Stimulated activated naive B cell treated with anti-CD40 and anti-IgM and Interleukin-4, amounts not matched to agents 10 μg/mL and 1 μg/mL and 100 μg/mL, for 72 hours (primary cell): ENCODE measurements around the gene SMTN.
A peak's percentile ranks its signal among the peaks of the same experiment; 100 is the strongest.

Source experiments
- ATAC-seq, 2 donors: fragments of 150-1000 bp; cut with Tn5 transposase; replicated peaks; 2 replicates each; pipeline ENCODE4 v1.10.0; 2021; ENCODE audit warnings: moderate library complexity in 1 of 2
- DNase-seq: peaks from one replicate; pipeline ENCODE4 v3.0.0; 2021
- H3K27ac Mint-ChIP-seq: one replicate; pipeline ENCODE4 v1.8.0; 2022; ENCODE audit warnings: mild to moderate bottlenecking, mixed read lengths
- H3K27me3 Mint-ChIP-seq, 2 donors: one replicate each; pipeline ENCODE4 v1.8.0; 2022; ENCODE audit warnings: mixed read lengths in 2 of 2
- H3K36me3 Mint-ChIP-seq, 2 donors: one replicate each; pipeline ENCODE4 v1.8.0; 2022; ENCODE audit warnings: mixed read lengths in 2 of 2, mild to moderate bottlenecking in 1 of 2
- H3K4me1 Mint-ChIP-seq, 2 donors: one replicate each; pipeline ENCODE4 v1.8.0; 2022; ENCODE audit warnings: mixed read lengths in 2 of 2, mild to moderate bottlenecking in 1 of 2
- H3K4me3 Mint-ChIP-seq, 2 donors: one replicate each; pipeline ENCODE4 v1.8.0; 2022; ENCODE audit warnings: mild to moderate bottlenecking in 2 of 2, mixed read lengths in 2 of 2, moderate library complexity in 1 of 2
- H3K9me3 Mint-ChIP-seq, 2 donors: one replicate each; pipeline ENCODE4 v1.8.0; 2022; ENCODE audit warnings: mixed read lengths in 2 of 2, mild to moderate bottlenecking in 1 of 2

SMTN gene

DNA sequence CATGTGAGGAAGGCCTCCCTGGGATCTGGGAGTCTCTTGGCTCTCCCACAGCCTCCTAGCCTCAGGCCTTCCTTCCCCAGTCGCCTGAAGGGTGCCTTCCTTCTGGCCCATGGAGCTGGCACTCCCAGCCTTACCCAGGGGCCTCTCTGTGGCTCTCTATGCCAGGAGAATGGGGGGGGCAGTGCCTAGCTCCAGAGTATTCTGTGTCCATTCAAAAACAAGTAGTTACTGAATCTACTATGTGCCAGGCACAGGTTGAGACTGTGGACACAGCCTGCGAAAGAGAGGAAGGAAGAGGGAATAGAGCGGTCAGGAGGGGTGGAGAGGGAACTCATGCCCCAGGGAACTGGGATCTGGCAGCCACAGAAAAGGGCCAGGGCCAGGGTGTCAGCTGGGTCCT is 61.9 kb downstream of the SMTN start:
- ATAC-seq (no peak), DNase-seq (no peak)
- Mint-ChIP-seq H3K4me3 (no peak overlapping the region), H3K27me3 (peaks cover 26 to 32% of the 10 kb centered on the region in 2 donors), H3K4me1 (no peaks in the 10 kb centered on the region), H3K36me3 (peaks cover 0 to 3% of the 10 kb centered on the region in 2 donors), H3K27ac (no peak overlapping the region), H3K9me3 (peaks cover 0 to 7% of the 10 kb centered on the region in 2 donors)

- no peaks in the 10 kb centered on the region for H3K4me1 Mint-ChIP-seq
- no peak for DNase-seq
These were observed 62.4 kb downstream of the SMTN start for GRCh38 chr22:31143537-31143936.

GRCh38 chr22:31144223-31144622 is 63.1 kb downstream of the SMTN start:
- H3K27me3 Mint-ChIP-seq: peaks cover 26 to 28% of the 10 kb centered on the region in 2 donors
- H3K9me3 Mint-ChIP-seq: peaks cover 0 to 7% of the 10 kb centered on the region in 2 donors
- H3K27ac Mint-ChIP-seq: no peak overlapping the region
- no peak for ATAC-seq
- DNase-seq: no peak
- H3K4me3 Mint-ChIP-seq: no peak overlapping the region
- H3K4me1 Mint-ChIP-seq: peaks cover 0 to 1% of the 10 kb centered on the region in 2 donors
- H3K36me3 Mint-ChIP-seq: peaks cover 0 to 3% of the 10 kb centered on the region in 2 donors

More at GRCh38 chr22:31143537-31143936, 62.4 kb downstream of the SMTN start:
- H3K4me3 Mint-ChIP-seq: no peak overlapping the region
- no peak overlapping the region for H3K27ac Mint-ChIP-seq
- peaks cover 26 to 28% of the 10 kb centered on the region in 2 donors for H3K27me3 Mint-ChIP-seq
- peaks cover 0 to 7% of the 10 kb centered on the region in 2 donors for H3K9me3 Mint-ChIP-seq
- ATAC-seq: no peak
- H3K36me3 Mint-ChIP-seq: peaks cover 0 to 3% of the 10 kb centered on the region in 2 donors

DNA sequence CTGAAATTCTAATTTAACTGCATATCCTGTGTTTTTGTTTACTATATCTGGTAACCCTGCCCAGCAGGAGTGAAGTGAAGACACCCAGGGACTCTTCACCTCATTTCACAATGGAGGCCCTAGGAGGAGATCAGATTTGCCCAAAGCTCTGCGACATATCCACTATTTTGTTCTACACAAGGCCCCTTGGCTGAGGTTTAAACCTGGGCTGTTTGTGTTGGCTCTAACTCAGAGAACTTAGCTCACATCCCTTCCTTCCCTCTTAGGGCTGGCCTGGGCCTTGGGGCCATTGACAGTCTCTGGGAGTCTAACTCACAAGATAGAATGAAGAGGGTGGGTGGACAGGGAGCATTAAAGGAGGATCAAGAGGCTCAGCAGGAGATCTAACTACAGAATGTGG is 67.4 kb downstream of the SMTN start:
- Mint-ChIP-seq H3K36me3 (peaks cover 0 to 3% of the 10 kb centered on the region in 2 donors), H3K4me1 (peaks cover 0 to 1% of the 10 kb centered on the region in 2 donors), H3K27ac (no peak overlapping the region), H3K4me3 (no peak overlapping the region), H3K27me3 (peaks cover 6 to 23% of the 10 kb centered on the region in 2 donors), H3K9me3 (peaks cover 0 to 7% of the 10 kb centered on the region in 2 donors)
- DNase-seq: no peak
- ATAC-seq: no peak

- ATAC-seq (peak; percentile 79 to 85), DNase-seq (peak; percentile 24)
- Mint-ChIP-seq H3K27ac (no peak overlapping the region), H3K9me3 (peaks cover 0 to 7% of the 10 kb centered on the region in 2 donors), H3K4me3 (no peak overlapping the region), H3K4me1 (peaks cover 0 to 1% of the 10 kb centered on the region in 2 donors), H3K27me3 (peaks cover 9 to 29% of the 10 kb centered on the region in 2 donors), H3K36me3 (peaks cover 0 to 3% of the 10 kb centered on the region in 2 donors)
These were observed 68.0 kb downstream of the SMTN start for GRCh38 chr22:31148953-31149627.

- Mint-ChIP-seq H3K4me1 (peaks cover 0 to 1% of the 10 kb centered on the region in 2 donors), H3K27me3 (peaks cover 9 to 38% of the 10 kb centered on the region in 2 donors), H3K36me3 (no peaks in the 10 kb centered on the region), H3K27ac (no peak overlapping the region), H3K4me3 (no peak overlapping the region), H3K9me3 (no peaks in the 10 kb centered on the region)
- no peak for DNase-seq
- ATAC-seq: no peak
These were observed 69.5 kb downstream of the SMTN start for GRCh38 chr22:31150615-31151014.

DNA sequence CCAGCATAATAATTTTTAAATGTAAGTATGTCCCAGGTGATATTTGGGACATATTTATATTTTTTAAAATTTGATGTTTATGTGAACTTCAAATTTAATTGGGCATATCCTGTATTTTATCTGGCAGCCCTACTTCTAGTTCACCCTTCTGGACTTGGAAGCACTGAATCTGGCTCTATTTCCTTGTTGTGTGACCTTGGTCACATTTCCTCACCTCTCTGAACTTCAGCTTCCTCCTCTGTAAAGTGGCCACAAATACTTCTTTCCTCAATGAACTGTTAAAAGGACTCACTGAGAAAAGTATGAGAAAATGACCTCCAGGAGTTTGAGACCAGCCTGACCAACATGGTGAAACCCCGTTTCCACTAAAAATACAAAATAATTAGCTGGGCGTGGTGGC is 70.8 kb downstream of the SMTN start:
- peaks cover 0 to 1% of the 10 kb centered on the region in 2 donors for H3K4me1 Mint-ChIP-seq
- no peak for DNase-seq
- no peaks in the 10 kb centered on the region for H3K9me3 Mint-ChIP-seq
- no peaks in the 10 kb centered on the region for H3K36me3 Mint-ChIP-seq
- H3K27me3 Mint-ChIP-seq: peaks cover 9 to 38% of the 10 kb centered on the region in 2 donors
- H3K27ac Mint-ChIP-seq: no peak overlapping the region
- ATAC-seq: no peak
- no peak overlapping the region for H3K4me3 Mint-ChIP-seq

- no peak for DNase-seq
- Mint-ChIP-seq H3K9me3 (no peaks in the 10 kb centered on the region), H3K36me3 (no peaks in the 10 kb centered on the region), H3K27ac (peak overlapping the region; percentile 37), H3K4me1 (peaks cover 0 to 1% of the 10 kb centered on the region in 2 donors), H3K4me3 (no peak overlapping the region), H3K27me3 (peaks cover 9 to 38% of the 10 kb centered on the region in 2 donors)
- no peak for ATAC-seq
These were observed 72.2 kb downstream of the SMTN start for GRCh38 chr22:31153357-31153756.
